A549 (cell line): ENCODE measurements around the gene PAN2.
"Not testable (repeated sequence)": the region's sequence is repeated elsewhere in the genome, so short reads cannot be mapped to it uniquely, and the experiment has no call there.

Experiments used
- CTCF ChIP-seq: fragments of >200 bp; sonication (Bioruptor Twin); formaldehyde crosslinking; IDR thresholded peaks from 3 replicates; pipeline ENCODE4 v1.5.1; 2016
- HOXB5 ChIP-seq: fragments of 250-450 bp; sonication (Bioruptor Pico); IDR thresholded peaks from 2 replicates; pipeline ENCODE4 v1.5.0; 2020; ENCODE audit warnings: mild to moderate bottlenecking, moderate library complexity
- MAX ChIP-seq: IDR thresholded peaks from 2 replicates; pipeline ENCODE4 v1.6.1; 2012
- POLR2A ChIP-seq: IDR thresholded peaks from 2 replicates; pipeline ENCODE4 v1.6.1; 2012; ENCODE audit warnings: mild to moderate bottlenecking, low read length
- TF ChIP-seq, protein P1 (sequence below): fragments of 450-650 bp; IDR thresholded peaks from 2 replicates; pipeline ENCODE4 v1.6.1; 2014; ENCODE audit warnings: antibody characterized with exemption

- TF ChIP-seq, protein P1, sequence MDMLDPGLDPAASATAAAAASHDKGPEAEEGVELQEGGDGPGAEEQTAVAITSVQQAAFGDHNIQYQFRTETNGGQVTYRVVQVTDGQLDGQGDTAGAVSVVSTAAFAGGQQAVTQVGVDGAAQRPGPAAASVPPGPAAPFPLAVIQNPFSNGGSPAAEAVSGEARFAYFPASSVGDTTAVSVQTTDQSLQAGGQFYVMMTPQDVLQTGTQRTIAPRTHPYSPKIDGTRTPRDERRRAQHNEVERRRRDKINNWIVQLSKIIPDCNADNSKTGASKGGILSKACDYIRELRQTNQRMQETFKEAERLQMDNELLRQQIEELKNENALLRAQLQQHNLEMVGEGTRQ, result not testable (repeated sequence)
- not testable (repeated sequence) for TF ChIP-seq POLR2A; MAX; CTCF; HOXB5 (CRISPR knock-in tag)
These were observed 12.2 kb downstream of the PAN2 start for GRCh38 chr12:56321610-56322009.
